ENCODE results near the gene BPTF. TPM values are rescaled to one million over a fixed set of nuclear protein-coding genes. Genes with fewer than 3 reads are reported as not detected.
"Not testable (repeated sequence)": the region's sequence is repeated elsewhere in the genome, so short reads cannot be mapped to it uniquely, and the experiment has no call there.

The BPTF gene
- total RNA-seq, 1 donor from 2014 or later = 72.9 TPM

GRCh38 chr17:67865438-67865837, 40.1 kb downstream of the BPTF start:
- intact Hi-C loops (cut with DNase I) = no loop called here
- DNase-seq (ENCODE audit: low spot score) = no peak

DNA sequence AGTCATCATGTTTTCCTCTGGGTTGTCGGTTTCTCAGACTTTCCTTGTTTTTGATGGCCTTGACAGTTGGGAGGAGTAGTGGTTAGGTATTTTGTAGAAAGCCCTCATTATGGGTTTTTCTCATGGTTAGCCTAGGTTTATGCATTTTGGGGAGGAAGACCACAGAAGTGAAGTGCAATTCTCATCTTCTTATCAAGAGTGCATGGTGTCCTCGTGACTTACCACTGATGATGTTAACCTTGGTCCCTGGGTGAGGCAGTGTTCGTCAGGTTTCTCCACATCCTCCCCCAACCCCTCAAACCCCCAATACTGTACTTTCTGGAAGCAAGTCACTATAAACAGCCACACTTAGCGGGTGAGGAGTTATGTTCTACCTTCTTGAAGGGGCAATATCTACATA, 42.3 kb downstream of the BPTF start:
- no peak for DNase-seq (ENCODE audit: low spot score)
- intact Hi-C loops (cut with DNase I) = no loop called here

DNA sequence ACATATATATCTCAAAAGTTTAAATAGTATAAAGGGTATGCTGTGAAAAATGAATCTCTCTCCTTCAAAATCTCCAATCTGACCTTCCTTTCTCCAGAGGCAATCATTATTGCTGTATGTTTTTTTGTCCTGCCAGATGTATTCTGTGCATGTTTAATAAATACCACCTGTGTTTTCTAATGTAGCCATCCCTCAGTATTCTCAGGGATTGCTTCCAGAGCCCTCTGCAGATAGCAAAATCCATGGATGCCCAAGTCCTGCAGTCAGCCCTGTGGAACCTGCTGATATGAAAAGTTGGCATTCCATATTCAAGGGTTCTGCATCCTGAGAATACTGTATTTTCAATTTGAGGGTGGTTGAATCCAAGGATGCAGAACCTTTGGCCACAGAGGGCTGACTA, 42.9 kb downstream of the BPTF start:
- intact Hi-C loops (cut with DNase I) = no loop called here
- no peak for DNase-seq (ENCODE audit: low spot score)

DNA sequence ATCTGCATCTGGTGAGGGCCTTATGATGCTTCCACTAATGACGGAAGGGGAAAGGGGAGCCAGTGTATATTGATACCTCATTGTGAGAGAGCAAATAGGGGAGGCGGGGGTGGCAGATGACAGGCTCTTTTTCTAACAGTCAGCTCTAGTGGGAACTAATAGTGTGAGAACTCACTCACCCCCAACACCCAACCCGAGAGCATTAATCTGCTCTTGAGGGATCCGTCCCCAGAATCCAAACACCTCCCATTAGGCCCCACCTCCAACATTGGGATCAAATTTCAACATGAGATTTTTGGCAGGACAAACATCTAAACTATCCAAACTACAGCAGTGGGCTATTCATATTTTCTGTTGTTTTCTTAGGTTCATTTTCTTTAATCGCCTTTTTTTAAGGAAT, 54.4 kb downstream of the BPTF start:
- intact Hi-C loops (cut with DNase I) = no loop called here
- no peak for DNase-seq (ENCODE audit: low spot score)

GRCh38 chr17:67881083-67881482, 55.8 kb downstream of the BPTF start:
- intact Hi-C loops (cut with DNase I) = no loop called here
- DNase-seq (ENCODE audit: low spot score) = no peak

GRCh38 chr17:67884741-67885140, 59.4 kb downstream of the BPTF start:
- intact Hi-C loops (cut with DNase I) = no loop called here
- no peak for DNase-seq (ENCODE audit: low spot score)

GRCh38 chr17:67891481-67892119, 66.3 kb downstream of the BPTF start:
- no peak for DNase-seq (ENCODE audit: low spot score)
- intact Hi-C loops (cut with DNase I) = no loop called here

DNA sequence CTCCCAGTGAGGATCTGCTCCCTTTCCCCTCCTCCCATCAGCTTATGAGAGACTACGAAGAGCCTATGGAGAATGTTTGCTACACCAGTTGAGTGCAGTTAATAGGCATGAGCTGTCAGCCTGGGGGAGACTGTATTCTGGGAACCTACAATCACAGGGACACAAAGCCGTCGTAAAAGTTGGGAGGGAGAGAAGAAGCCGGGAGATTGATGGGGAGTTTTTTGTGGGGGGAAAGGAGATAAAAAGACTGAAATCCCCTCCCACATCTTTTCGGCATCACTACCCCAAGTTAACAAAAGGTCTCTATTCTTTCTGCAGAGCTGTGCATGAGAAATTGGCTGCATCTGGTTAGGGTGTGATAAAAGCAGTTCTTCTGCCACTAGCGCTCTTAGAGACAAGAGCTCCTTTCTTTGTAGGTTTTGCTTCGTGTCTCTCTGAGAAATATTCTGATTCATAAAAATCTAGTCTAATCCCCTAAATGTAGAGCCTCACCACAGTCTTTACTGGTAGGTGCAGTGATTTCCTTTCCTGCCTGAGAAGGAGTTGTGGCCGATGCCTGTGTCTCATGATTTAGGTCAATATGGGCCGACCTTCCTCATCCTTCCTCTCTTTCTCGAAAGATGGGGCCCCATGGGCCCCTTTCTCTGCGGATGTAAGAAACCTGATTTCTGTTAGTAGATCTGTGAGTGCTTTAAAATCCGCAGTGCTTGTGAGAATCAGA, 77.4 kb downstream of the BPTF start:
- intact Hi-C loops (cut with DNase I) = no loop called here
- DNase-seq (ENCODE audit: low spot score) = no peak

DNA sequence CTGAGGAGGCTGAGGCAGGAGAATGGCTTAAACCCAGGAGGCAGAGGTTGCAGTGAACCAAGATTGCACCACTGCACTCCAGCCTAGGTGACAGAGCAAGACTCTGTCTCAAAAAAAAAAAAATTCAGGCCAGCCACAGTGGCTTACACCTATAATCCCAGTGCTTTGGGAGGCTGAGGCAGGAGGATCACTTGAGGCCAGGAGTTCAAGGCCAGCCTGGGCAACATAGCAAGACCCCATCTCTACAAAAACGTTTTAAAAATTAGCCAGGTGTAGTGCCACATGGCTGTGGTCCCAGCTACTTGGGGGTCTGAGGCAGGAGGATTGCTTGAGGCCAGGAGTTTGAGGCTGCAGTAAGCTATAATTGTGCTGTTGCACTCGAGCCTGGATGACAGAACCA, 80.0 kb downstream of the BPTF start:
- intact Hi-C loops (cut with DNase I) = not testable (repeated sequence)

DNA sequence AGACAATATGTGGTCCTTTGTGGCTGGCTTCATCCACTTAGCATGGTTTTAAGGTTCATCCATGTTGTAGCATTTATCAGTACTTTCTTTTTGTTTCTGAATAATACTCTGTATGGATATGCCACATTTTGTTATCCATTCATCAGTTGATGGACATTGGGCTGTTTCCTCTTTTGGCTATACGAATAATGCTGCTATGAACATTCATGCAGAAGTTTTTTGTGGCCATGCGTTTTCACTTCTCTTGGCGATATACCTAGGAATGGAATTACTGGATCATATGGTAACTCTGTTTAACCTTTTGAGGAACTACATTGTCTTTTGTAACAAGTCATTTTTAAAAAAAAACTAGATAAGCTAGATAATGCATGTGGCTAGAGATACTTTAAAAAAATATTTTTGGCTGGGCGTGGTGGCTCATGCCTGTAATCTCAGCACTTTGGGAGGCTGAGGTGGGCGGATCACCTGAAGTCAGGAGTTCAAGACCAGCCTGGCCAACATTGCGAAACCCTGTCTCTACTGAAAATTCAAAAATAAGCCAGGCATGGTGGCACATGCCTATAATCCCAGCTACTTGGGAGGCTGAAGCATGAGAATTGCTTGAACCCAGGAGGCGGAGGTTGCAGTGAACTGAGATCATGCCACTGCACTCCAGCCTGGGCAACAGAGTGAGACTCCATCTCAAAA, 85.0 kb downstream of the BPTF start:
- DNase-seq (ENCODE audit: low spot score); intact Hi-C loops (cut with DNase I): not testable (repeated sequence)

More for the DNA sequence above, 80.0 kb downstream of the BPTF start:
- not testable (repeated sequence) for DNase-seq (ENCODE audit: low spot score)

DNA sequence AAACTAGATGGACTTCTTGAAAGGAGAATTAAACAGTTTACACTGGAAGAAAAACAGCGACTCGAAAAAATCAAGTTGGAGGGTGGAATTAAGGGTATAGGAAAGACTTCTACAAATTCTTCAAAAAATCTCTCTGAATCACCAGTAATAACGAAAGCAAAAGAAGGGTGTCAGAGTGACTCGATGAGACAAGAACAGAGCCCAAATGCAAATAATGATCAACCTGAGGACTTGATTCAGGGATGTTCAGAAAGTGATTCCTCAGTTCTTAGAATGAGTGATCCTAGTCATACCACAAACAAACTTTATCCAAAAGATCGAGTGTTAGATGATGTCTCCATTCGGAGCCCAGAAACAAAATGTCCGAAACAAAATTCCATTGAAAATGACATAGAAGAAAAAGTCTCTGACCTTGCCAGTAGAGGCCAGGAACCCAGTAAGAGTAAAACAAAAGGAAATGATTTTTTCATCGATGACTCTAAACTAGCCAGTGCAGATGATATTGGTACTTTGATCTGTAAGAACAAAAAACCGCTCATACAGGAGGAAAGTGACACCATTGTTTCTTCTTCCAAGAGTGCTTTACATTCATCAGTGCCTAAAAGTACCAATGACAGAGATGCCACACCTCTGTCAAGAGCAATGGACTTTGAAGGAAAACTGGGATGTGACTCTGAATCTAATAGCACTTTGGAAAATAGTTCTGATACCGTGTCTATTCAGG, 85.9 kb downstream of the BPTF start:
- intact Hi-C loops (cut with DNase I) = no loop called here

DNA sequence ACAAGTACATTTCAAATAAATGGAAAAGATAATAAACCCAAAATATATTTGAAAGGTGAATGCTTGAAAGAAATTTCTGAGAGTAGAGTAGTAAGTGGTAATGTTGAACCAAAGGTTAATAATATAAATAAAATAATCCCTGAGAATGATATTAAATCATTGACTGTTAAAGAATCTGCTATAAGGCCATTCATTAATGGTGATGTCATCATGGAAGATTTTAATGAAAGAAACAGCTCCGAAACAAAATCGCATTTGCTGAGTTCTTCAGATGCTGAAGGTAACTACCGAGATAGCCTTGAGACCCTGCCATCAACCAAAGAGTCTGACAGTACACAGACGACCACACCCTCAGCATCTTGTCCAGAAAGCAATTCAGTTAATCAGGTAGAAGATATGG, 86.8 kb downstream of the BPTF start:
- no peak for DNase-seq (ENCODE audit: low spot score)
- intact Hi-C loops (cut with DNase I) = no loop called here

More for the DNA sequence above, 85.9 kb downstream of the BPTF start:
- DNase-seq (ENCODE audit: low spot score) = no peak

- intact Hi-C loops (cut with DNase I) = no loop called here
- no peak for DNase-seq (ENCODE audit: low spot score)
Observed at GRCh38 chr17:67912656-67913055, 87.4 kb downstream of the BPTF start.

DNA sequence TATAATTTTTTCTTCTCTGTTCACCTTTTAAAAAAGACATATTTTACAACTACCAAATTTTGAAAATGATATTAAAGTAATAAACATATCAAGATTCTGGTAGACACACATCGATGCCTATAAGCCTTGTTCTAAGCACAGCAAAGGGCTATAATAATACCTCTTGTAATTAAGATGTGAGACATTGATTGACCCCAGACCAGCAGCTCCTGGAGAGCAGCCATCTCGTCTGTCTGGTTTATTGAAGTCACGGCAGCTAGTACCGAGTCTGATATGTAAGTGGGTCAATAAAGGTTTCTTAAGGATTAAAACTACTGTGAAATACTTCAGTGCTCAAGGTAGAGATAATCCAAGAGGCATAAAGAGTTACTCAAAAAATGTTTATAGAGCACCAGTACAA, 94.9 kb downstream of the BPTF start:
- intact Hi-C loops (cut with DNase I) = no loop called here

DNA sequence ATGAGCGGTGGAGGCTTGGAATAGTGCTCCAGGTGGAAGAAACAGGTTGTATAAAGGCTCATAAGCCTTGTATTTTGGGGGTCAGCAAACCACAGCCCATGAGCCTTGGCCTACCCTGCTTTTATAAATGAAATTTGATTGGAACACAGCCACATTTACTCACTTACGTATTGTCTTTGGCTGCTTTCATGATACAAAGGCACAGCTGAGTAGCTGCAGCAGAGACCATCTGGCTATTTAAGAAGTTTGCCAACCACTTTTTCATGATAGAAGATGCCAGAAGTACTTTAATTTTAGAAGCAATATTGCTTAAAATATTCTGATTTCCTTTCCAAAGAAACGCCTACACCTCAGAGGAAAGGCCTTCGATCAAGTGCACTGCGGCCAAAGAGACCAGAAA, 97.2 kb downstream of the BPTF start:
- intact Hi-C loops (cut with DNase I) = no loop called here
- DNase-seq (ENCODE audit: low spot score) = no peak

More for the DNA sequence above, 94.9 kb downstream of the BPTF start:
- DNase-seq (ENCODE audit: low spot score) = no peak

GRCh38 chr17:67928842-67929241, 103.5 kb downstream of the BPTF start:
- DNase-seq (ENCODE audit: low spot score); intact Hi-C loops (cut with DNase I): not testable (repeated sequence)

DNA sequence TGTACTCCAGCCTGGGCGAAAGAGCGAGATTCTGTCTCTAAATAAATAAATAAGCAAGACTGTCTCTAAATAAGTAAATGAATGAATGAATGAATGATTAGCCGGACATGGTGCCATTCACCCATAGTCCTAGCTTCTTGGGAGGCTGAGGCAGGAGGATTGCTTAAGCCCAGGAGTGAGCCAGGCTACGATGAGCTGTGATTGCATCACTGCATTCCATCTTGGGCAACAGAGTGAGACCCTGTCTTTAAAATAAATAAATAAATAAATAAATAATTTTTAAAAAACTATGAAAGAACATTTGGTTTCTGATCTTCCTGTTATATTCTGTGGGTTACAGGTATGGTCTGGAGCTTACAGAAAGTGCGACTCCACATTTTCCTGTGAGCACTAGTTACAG, 105.9 kb downstream of the BPTF start:
- intact Hi-C loops (cut with DNase I) = no loop called here
- no peak for DNase-seq (ENCODE audit: low spot score)

- intact Hi-C loops (cut with DNase I) = no loop called here
- no peak for DNase-seq (ENCODE audit: low spot score)
Observed at GRCh38 chr17:67942810-67943209, 117.5 kb downstream of the BPTF start.

- intact Hi-C loops (cut with DNase I) = no loop called here
- DNase-seq (ENCODE audit: low spot score) = no peak
Observed at GRCh38 chr17:67944035-67944434, 118.7 kb downstream of the BPTF start.

GRCh38 chr17:67946513-67946912, 121.2 kb downstream of the BPTF start:
- intact Hi-C loops (cut with DNase I) = no loop called here

More at GRCh38 chr17:67946513-67946912, 121.2 kb downstream of the BPTF start:
- DNase-seq (ENCODE audit: low spot score) = no peak

All from cardiac septum (tissue), 1 donor.